ENCODE data around the gene ICAM4.

The ICAM4 gene

DNA sequence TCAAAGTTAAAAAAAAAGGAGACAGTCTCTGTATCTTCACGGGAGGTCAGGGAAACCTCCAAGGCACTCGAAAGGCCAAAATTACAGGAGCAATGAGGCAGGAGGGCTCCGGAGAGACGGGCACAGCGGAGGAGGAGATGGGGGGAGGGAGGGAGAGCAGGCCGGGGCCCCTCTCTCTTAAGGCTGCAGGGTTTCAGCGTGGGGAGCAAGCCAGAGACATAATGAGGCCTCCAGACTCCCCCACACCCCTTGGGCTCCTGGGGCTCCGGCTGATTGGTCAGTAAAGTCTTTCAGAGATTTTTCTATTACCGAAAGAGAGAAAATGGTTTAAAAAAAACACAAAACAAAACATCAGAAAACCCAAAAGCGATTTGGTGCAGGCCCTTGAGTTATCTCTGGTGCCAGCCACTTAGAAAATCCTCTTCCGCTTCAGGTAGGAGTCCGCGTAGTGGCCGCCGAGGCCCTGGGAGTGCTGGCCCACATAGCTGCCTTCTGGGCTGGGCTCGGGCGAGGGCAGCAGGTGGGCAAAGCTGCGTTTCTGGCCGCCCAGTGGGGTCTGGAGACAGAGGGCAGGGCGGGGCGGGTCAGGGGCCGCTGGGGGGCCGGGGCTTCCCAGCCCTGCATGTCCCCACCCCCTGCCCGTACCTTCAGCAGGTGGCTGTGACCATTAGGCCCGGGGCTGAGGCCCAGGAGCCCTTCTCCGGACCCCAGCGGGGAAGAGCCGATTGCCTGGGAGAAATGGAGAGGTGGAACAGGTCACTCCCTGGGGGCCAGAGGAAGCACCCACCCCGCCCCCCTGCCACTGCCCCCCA lies 30.5 kb downstream of the ICAM4 start:
- no peak for DNase-seq (ENCODE audit: low read depth, low spot score)
- in situ Hi-C loops (cut with HindIII; ENCODE audit: low sequenced_read_pairs): no loop called here
- TF ChIP-seq, protein P1, sequence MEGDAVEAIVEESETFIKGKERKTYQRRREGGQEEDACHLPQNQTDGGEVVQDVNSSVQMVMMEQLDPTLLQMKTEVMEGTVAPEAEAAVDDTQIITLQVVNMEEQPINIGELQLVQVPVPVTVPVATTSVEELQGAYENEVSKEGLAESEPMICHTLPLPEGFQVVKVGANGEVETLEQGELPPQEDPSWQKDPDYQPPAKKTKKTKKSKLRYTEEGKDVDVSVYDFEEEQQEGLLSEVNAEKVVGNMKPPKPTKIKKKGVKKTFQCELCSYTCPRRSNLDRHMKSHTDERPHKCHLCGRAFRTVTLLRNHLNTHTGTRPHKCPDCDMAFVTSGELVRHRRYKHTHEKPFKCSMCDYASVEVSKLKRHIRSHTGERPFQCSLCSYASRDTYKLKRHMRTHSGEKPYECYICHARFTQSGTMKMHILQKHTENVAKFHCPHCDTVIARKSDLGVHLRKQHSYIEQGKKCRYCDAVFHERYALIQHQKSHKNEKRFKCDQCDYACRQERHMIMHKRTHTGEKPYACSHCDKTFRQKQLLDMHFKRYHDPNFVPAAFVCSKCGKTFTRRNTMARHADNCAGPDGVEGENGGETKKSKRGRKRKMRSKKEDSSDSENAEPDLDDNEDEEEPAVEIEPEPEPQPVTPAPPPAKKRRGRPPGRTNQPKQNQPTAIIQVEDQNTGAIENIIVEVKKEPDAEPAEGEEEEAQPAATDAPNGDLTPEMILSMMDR (IDR thresholded peaks at IDR 0.05; ENCODE audit: low read depth, low read length): no peak

DNA sequence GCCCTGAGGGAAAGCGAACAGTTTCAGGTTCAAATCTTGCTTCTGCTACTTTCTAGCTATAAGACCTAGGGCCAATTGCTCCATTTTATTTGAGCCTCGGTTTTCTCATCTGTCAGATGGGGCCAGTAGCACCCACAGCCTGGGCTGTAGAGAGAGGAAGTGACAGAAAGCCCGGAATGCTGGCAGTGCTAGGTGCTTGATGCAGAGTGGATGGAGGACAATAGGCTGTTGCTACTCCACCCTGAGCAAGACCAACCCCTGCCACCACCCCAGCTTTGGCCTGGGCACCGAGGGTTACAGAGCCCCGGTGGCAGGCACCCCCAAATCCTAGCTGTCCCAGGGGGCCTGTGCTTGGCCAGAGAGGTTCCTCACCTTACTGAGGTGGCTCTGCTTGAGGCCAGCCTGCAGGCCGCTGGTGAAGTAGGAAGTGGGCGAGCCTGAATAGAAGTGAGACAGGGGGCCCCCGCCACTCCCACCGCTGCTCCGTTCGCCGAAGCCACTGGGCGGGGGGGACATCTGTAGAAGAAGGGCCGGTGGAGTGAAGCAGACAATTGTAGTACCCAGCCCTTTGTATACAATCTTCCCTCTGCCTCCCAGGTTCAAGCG lies 31.2 kb downstream of the ICAM4 start:
- no peak overlapping the region for H3K4me3 ChIP-seq (ENCODE audit: low read depth, low read length)
- no peak for DNase-seq (ENCODE audit: low read depth, low spot score)
- in situ Hi-C loops (cut with HindIII; ENCODE audit: low sequenced_read_pairs): no loop called here
- TF ChIP-seq, protein P1 (IDR thresholded peaks at IDR 0.05; ENCODE audit: low read depth, low read length): no peak

More for the DNA sequence above, 30.5 kb downstream of the ICAM4 start:
- H3K4me3 ChIP-seq (ENCODE audit: low read depth, low read length): no peak overlapping the region

DNA sequence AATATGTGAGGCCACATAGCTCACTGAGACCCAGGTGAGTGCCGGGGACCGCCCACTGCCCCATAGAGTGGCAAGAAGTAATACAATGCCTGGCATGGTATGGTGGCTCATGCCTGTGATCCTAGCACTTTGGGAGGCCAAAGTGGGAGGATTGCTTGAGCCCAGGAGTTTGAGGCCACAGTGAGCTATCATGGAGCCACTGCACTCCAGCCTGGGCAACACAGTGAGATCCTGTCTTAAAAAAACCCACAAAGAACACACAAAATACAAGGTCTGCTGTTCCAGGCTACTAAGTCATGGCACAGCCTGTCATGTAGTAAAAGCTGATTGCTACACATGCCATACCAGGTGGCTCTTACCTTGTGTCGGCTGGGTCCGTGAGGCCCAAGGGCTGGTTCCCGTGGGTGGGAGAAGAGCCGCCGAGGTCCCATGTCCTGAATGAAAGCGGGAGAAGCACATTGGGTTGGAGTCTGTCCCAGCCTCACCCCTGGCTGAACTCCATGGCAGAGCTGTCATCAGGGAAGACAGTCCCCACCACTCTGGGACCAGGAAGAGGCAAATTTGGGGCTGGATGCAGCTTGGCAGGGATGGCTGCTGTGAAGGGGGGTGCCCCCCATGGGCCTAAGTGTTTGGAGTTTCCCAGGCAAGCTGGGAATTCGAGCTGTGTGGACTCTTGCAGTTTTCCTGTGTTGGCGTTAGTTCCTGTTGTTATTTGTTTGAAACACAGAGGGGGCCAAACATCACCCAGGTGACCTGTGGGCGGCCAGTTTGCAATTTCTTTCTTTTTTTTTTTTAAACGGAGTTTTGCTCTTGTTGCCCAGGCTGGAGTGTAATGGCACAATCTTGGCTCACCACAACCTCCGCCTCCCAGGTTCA lies 32.3 kb downstream of the ICAM4 start:
- in situ Hi-C loops (cut with HindIII; ENCODE audit: low sequenced_read_pairs): no loop called here
- no peak overlapping the region for H3K4me3 ChIP-seq (ENCODE audit: low read depth, low read length)
- TF ChIP-seq, protein P1 (IDR thresholded peaks at IDR 0.05; ENCODE audit: low read depth, low read length): no peak
- DNase-seq (ENCODE audit: low read depth, low spot score): no peak

DNA sequence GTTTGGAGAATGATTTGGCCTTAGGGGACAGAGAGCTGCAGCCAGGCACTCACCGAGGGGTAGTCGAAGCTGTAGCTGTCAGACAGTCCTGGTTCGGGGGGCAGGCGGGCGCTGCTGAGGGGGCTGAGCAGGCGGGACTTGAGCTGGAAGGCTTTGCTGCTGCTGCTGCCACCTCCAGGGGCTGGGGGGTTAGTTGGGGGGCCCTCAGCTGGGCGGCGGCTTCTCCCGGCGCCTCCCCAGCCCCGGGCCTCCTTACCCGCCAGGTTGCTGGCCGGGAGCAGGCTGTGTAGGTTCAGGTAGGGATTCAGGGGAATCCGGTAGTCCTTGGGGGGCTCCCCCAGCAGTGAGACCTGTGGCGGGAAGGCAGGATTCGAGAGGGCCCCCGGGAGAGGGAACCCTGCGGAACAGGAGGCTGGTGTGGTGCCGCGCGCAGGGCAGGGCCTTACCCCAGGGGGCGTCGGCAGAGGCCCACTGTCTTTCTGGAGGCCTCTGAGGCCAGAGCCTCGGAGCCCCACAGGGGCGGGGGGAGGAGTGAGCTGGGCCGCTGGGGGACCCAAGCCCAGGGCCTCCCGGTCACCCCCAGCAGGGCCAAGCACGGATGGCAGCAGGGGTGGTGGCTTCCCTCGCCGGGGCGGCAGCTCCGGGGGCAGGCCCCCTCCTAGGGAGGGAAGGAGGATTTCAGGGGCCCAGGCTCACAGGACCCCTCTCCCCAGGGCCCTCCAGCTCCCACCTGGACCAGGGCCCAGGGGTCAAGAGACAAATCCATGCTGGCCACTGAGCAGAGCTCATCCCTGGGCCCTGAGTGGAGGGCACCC lies 34.1 kb downstream of the ICAM4 start:
- TF ChIP-seq, protein P1 (IDR thresholded peaks at IDR 0.05; ENCODE audit: low read depth, low read length): no peak
- no peak overlapping the region for H3K4me3 ChIP-seq (ENCODE audit: low read depth, low read length)
- no peak for DNase-seq (ENCODE audit: low read depth, low spot score)
- in situ Hi-C loops (cut with HindIII; ENCODE audit: low sequenced_read_pairs): no loop called here

DNA sequence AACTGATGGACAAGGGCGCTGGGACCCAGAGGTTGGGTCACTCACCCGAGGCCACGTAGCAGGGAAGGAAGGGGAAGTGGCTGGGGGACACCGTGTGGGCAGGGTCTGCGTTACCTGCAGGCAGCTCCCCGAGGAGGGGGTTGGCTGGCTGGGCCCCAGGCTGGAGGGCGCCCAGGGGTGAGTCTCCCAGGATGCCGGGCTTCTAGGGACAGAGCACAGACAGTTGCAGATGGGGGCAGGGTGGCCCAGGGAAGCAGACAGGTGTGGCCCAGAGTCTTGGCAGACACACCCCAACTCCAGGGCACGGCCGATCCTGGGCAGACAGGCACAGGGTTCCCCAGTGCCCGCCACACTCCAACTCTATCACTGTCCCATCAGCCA lies 34.7 kb downstream of the ICAM4 start:
- H3K4me3 ChIP-seq (ENCODE audit: low read depth, low read length): no peak overlapping the region
- TF ChIP-seq, protein P1 (IDR thresholded peaks at IDR 0.05; ENCODE audit: low read depth, low read length): no peak
- in situ Hi-C loops (cut with HindIII; ENCODE audit: low sequenced_read_pairs): no loop called here
- no peak for DNase-seq (ENCODE audit: low read depth, low spot score)

All from astrocyte of the spinal cord (primary cell).